Measurements from ENCODE around the gene NAA40. TPM values are rescaled to one million over a fixed set of nuclear protein-coding genes. Genes with fewer than 3 reads are reported as not detected.

The NAA40 gene
- total and polyA plus RNA-seq, 10 of the 15 experiments (the other 5 are each of a cell fraction or from before 2014, with no cell fraction given), result 4.8 to 31.6 (median 22.2) TPM

DNA sequence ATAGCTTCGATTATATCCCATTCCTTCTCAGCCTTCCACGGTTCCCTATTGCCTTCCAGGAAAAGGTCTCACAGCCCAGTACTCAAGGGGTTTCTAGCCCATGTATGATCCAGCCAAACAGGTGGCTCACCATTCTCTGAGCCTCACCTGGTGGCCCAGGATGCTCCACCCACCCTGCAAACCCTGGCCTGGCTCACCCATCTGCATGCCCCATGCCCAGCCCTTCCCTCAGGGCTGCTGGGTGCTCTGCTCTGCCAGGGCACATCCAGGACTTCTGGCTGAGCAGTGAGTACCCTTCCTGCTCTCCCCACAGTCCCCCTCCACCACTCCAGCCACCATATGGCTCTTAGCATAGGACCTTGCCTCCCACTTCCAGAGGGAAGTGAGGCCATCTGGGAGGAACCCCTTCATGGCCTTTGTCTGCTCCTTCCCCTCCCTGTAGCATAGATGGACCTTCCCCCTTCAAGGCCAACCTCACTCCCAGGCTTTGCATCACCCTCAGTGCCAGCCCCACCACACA lies 16.1 kb upstream of the NAA40 start:
- no peak overlapping the region for H3K4me2 ChIP-seq (ENCODE audit: control insufficient read depth, insufficient read depth)
- no peak for TF ChIP-seq EZH2 (IDR thresholded peaks at IDR 0.05; ENCODE audit: borderline replicate concordance, control insufficient read depth, low read depth, low read length)
- no peak for TF ChIP-seq NR2C1 (IDR thresholded peaks at IDR 0.05)
- no peak for TF ChIP-seq STAT1 (conservative IDR thresholded peaks at IDR 0.05)
- TF ChIP-seq CHD4 (IDR thresholded peaks at IDR 0.05), result no peak
- TF ChIP-seq GATAD2B (conservative IDR thresholded peaks at IDR 0.05; ENCODE audit: low read depth), result no peak
- no peak for TF ChIP-seq SIX5 (IDR thresholded peaks at IDR 0.05; ENCODE audit: low read depth, low read length, severe bottlenecking)
- no TSS peak for BruUV-seq (replicated peaks)
- in situ Hi-C loops (cut with MboI), result no loop called here
- no peaks in the 10 kb centered on the region for H3K36me3 ChIP-seq (ENCODE audit: control insufficient read depth in 2 of 2, insufficient read depth in 2 of 2, low read length in 1 of 2)
- WGBS (ENCODE audit: insufficient coverage, insufficient replicate concordance, low lambda C conversion rate, missing lambda C conversion rate), result 34% methylated on average over 2 of the region's 2 CpGs
- ChIA-PET SMC1A (ENCODE audit: uncharacterized antibody, unreplicated experiment) (interaction anchor here (2.0 kb wide), 1 partner anchor 85 kb away, joined by 8 read pairs; no protein-coding TSS in a partner anchor), CTCF (interaction anchor here (2.7 kb wide), 1 partner anchor 22 kb away, joined by 12 read pairs; no protein-coding TSS in a partner anchor), POLR2A (no interaction called here), RAD21 (ENCODE audit: unreplicated experiment) (interaction anchor here (0.7 kb wide), 1 partner anchor 23 kb away, joined by 3 read pairs; no protein-coding TSS in a partner anchor)
- DNase-seq (ENCODE audit: low read depth, low spot score) (no peak), FAIRE-seq (no peak), ATAC-seq (no peak)
- no peak overlapping the region for H2AFZ ChIP-seq (ENCODE audit: control insufficient read depth, low read depth, low read length)
- H3K9me3 ChIP-seq (replicated peaks; ENCODE audit: control insufficient read depth, insufficient read depth, low read length), result no peaks in the 10 kb centered on the region
- peaks cover 0 to under 1% of the 10 kb centered on the region in 2 experiments; a peak in 2 of 4 replicates for H3K27me3 ChIP-seq (replicated peaks in 1 of 2; ENCODE audit: control insufficient read depth in 2 of 2, insufficient read depth in 2 of 2, low read length in 1 of 2)
- no peaks in the 10 kb centered on the region for H3K79me2 ChIP-seq (ENCODE audit: control insufficient read depth, insufficient read depth, low read length)
- H3K4me3 ChIP-seq, result no peak overlapping the region
- H3K27ac ChIP-seq (ENCODE audit: control insufficient read depth, insufficient read depth), result no peak overlapping the region
- H3K9ac ChIP-seq (ENCODE audit: control insufficient read depth, insufficient read depth, low read length), result no peak overlapping the region
- peaks cover 2% of the 10 kb centered on the region for H3K4me1 ChIP-seq (ENCODE audit: control insufficient read depth, insufficient read depth, low read length)
- intact Hi-C loops (cut with micrococcal nuclease; ENCODE audit: unreplicated experiment), result no loop called here
- H4K20me1 ChIP-seq (ENCODE audit: control insufficient read depth, insufficient read depth), result no peaks in the 10 kb centered on the region

DNA sequence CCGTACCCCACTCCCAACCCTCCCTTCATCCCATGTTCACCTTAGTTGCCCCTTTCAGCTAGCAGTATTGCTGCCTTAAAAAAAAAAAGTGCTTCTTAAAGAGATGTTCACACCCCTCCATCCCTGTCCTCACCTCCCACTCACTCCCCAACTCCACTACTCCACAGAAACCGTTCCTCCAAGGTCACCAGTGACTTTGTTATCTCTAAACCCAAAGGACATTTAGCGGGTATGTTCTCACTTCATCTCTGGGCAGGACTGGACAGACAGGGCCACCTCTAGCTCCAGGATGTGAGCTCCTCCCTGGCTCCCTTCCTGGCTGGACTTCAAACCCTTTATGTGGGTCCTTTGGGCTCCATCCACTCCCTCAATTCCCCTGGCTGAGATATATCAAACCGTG lies 15.5 kb upstream of the NAA40 start:
- no peak for FAIRE-seq
- no TSS peak for BruUV-seq (replicated peaks)
- Histone ChIP-seq H3K9me3 (replicated peaks; ENCODE audit: control insufficient read depth, insufficient read depth, low read length) (no peaks in the 10 kb centered on the region), H3K79me2 (ENCODE audit: control insufficient read depth, insufficient read depth, low read length) (no peaks in the 10 kb centered on the region), H3K36me3 (ENCODE audit: control insufficient read depth in 2 of 2, insufficient read depth in 2 of 2, low read length in 1 of 2) (no peaks in the 10 kb centered on the region), H3K4me1 (ENCODE audit: control insufficient read depth, insufficient read depth, low read length) (no peaks in the 10 kb centered on the region), H3K27me3 (replicated peaks in 1 of 2; ENCODE audit: control insufficient read depth in 2 of 2, insufficient read depth in 2 of 2, low read length in 1 of 2) (no peaks in the 10 kb centered on the region; a peak in 2 of 4 replicates), H3K4me2 (ENCODE audit: control insufficient read depth, insufficient read depth) (no peak overlapping the region), H4K20me1 (ENCODE audit: control insufficient read depth, insufficient read depth) (no peaks in the 10 kb centered on the region), H3K27ac (ENCODE audit: control insufficient read depth, insufficient read depth) (no peak overlapping the region), H3K9ac (ENCODE audit: control insufficient read depth, insufficient read depth, low read length) (no peak overlapping the region), H3K4me3 (no peak overlapping the region), H2AFZ (ENCODE audit: control insufficient read depth, low read depth, low read length) (no peak overlapping the region)
- SMC1A ChIA-PET (ENCODE audit: uncharacterized antibody, unreplicated experiment), result interaction anchor here (2.0 kb wide), 1 partner anchor 86 kb away, joined by 8 read pairs; no protein-coding TSS in a partner anchor
- no peak for DNase-seq (ENCODE audit: low read depth, low spot score)
- intact Hi-C loops (cut with micrococcal nuclease; ENCODE audit: unreplicated experiment) (no loop called here), in situ Hi-C loops (cut with MboI) (no loop called here)
- CTCF ChIA-PET, result interaction anchor here (2.7 kb wide), 1 partner anchor 22 kb away, joined by 12 read pairs; no protein-coding TSS in a partner anchor
- RAD21 ChIA-PET (ENCODE audit: unreplicated experiment), result interaction anchor here (0.7 kb wide), 1 partner anchor 22 kb away, joined by 3 read pairs; no protein-coding TSS in a partner anchor
- no peak for ATAC-seq
- WGBS (ENCODE audit: insufficient coverage, insufficient replicate concordance, low lambda C conversion rate, missing lambda C conversion rate), result 23% methylated on average over 4 of the region's 4 CpGs
- POLR2A ChIA-PET, result no interaction called here
- TF ChIP-seq, protein P1, sequence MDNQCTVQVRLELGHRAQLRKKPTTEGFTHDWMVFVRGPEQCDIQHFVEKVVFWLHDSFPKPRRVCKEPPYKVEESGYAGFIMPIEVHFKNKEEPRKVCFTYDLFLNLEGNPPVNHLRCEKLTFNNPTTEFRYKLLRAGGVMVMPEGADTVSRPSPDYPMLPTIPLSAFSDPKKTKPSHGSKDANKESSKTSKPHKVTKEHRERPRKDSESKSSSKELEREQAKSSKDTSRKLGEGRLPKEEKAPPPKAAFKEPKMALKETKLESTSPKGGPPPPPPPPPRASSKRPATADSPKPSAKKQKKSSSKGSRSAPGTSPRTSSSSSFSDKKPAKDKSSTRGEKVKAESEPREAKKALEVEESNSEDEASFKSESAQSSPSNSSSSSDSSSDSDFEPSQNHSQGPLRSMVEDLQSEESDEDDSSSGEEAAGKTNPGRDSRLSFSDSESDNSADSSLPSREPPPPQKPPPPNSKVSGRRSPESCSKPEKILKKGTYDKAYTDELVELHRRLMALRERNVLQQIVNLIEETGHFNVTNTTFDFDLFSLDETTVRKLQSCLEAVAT (IDR thresholded peaks at IDR 0.05), result no peak
- TF ChIP-seq HDAC2 (IDR thresholded peaks at IDR 0.05) (no peak), YBX1 (IDR thresholded peaks at IDR 0.05) (no peak), EED (IDR thresholded peaks at IDR 0.05; ENCODE audit: low read depth) (no peak), YY1 (IDR thresholded peaks at IDR 0.05; ENCODE audit: low read depth, low read length) (no peak), NBN (IDR thresholded peaks at IDR 0.05) (no peak), MEF2A (IDR thresholded peaks at IDR 0.05; ENCODE audit: insufficient read depth, low read depth, low read length) (no peak), KAT2A (conservative IDR thresholded peaks at IDR 0.05; ENCODE audit: control insufficient read depth, low read depth, low read length) (no peak), SIX5 (IDR thresholded peaks at IDR 0.05; ENCODE audit: low read depth, low read length, severe bottlenecking) (no peak), ASH2L (IDR thresholded peaks at IDR 0.05; ENCODE audit: borderline replicate concordance, low read depth) (no peak), FOXK2 (IDR thresholded peaks at IDR 0.05) (no peak), WRNIP1 (IDR thresholded peaks at IDR 0.05; ENCODE audit: borderline replicate concordance, low read depth, low read length) (no peak), RAD51 (IDR thresholded peaks at IDR 0.05) (no peak), NR2C1 (IDR thresholded peaks at IDR 0.05) (no peak), SMAD1 (IDR thresholded peaks at IDR 0.05; ENCODE audit: low read depth, partially characterized antibody) (no peak)

Measured in GM12878 (cell line).